Inflammatory macrophage treated with lipopolysaccharide for 4 hours (primary cell): ENCODE measurements around the gene TGFBRAP1.

Experiments used
- DNase-seq: peaks from one replicate; pipeline ENCODE4 v3.0.0-alpha.2; 2020

The TGFBRAP1 gene, protein sequence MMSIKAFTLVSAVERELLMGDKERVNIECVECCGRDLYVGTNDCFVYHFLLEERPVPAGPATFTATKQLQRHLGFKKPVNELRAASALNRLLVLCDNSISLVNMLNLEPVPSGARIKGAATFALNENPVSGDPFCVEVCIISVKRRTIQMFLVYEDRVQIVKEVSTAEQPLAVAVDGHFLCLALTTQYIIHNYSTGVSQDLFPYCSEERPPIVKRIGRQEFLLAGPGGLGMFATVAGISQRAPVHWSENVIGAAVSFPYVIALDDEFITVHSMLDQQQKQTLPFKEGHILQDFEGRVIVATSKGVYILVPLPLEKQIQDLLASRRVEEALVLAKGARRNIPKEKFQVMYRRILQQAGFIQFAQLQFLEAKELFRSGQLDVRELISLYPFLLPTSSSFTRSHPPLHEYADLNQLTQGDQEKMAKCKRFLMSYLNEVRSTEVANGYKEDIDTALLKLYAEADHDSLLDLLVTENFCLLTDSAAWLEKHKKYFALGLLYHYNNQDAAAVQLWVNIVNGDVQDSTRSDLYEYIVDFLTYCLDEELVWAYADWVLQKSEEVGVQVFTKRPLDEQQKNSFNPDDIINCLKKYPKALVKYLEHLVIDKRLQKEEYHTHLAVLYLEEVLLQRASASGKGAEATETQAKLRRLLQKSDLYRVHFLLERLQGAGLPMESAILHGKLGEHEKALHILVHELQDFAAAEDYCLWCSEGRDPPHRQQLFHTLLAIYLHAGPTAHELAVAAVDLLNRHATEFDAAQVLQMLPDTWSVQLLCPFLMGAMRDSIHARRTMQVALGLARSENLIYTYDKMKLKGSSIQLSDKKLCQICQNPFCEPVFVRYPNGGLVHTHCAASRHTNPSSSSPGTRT

DNA sequence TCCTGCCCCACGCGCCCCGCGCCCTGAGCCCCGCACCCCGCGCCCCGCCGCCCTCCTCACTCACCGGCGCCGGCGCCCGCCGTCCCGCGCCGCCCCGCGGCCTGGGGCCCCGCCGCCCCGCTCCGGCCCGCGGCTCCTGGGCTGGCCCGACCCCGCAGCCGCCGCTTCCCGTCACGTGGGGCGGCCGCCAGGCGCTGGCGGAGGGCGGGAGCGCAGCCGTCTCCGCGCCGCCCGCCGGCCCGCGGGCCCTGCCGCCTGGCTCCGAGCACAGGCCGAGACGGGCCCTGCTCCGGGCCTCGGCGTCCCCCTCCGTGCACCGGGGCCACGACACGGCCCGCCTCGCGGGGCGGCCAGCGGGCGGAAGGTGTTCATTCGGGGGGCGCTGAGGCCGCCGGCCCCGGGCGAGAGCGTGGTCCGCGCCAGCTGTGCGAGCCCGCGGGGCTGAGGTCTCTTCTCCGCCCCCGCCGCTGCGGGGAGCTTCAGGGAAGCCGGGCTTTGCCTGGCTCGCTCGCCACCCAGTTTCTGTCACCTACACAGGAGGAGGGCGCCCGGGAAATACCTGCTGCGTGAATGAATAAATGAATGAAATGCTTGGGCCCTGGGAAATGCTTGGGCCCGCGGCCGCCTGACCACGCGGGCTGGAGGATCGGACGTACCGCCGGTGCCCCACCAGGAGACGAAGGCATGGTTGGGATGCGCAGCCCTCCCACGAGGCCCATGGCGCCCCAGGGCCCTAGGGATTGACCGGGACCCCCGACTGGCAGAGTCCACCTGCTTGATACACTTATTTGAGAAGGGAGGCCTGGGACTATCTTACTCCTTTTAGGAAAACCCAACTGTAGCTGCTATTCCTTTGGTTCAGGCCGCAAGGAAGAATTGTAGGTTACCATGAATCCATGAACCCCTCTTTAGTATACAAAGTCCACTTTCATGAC lies at the start of gene TGFBRAP1:
TGFBRAP1 (minus strand) TSS at position 175 of the 935 bp plus-strand sequence. CDS start 21,434 bp downstream, outside the sequence.
- peak; percentile 71 for DNase-seq

GRCh38 chr2:105378921-105379383 lies 49.4 kb upstream of the TGFBRAP1 start:
- no peak for DNase-seq

GRCh38 chr2:105378276-105378840 lies 48.8 kb upstream of the TGFBRAP1 start:
- no peak for DNase-seq

DNA sequence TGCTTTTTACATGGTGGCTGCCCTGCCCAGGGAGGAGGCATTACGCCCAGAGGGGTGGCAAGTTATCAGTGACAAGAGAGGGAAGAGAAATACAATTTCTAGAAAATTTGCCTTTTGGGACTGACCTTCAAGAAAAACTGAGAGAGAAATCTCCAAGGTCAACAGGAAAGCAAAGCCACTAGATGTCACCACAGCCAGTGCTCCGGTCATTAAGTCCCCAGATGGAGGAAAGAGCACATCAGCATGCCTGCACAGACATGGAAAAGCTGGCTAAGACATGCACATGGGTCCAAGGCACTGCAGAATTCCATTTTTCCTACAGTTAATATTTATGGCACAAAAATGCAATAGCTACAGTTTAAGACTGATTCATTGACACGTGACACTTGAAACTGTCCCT lies 48.3 kb upstream of the TGFBRAP1 start:
- DNase-seq = no peak

DNA sequence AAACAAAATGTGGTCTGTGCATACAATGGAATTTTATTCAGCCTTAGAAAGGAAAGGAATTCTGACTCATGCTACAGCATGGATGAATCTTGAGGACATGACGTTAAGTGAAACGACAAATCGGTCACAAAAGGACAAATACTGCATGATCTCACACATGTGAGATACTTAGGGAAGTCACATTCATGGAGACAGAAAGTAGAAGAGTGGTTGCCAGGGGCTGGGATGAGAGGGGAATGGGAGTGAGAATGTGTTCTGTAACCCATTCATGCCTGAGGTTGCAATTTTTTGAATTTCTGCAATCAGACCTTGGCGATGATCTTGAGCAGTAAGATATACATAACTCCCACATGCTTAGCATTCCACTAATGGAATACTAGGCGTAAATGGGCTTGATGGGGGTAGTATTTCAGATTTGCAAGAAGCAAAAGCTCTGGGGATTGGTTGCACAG lies 47.3 kb upstream of the TGFBRAP1 start:
- DNase-seq = no peak

DNA sequence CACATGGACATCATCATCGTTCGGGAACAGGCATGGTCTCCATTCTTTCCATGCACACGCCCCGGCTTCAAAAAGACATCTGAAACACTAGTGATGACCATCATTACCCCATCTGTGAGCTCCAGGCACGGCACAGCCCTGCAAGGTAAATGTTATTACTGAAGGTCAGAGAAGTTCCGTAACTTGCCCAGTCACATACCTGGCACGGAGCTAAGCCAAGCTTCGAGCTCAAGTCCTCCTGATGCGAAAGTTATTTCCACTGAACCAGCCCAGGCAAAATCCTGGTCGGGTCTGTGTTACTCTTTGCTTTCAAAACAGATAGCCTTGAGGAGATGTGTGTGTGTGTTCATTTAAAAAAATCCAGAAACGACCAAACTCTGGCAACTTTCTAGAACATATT lies 46.5 kb upstream of the TGFBRAP1 start:
- no peak for DNase-seq

GRCh38 chr2:105375001-105375561 lies 45.5 kb upstream of the TGFBRAP1 start:
- no peak for DNase-seq

DNA sequence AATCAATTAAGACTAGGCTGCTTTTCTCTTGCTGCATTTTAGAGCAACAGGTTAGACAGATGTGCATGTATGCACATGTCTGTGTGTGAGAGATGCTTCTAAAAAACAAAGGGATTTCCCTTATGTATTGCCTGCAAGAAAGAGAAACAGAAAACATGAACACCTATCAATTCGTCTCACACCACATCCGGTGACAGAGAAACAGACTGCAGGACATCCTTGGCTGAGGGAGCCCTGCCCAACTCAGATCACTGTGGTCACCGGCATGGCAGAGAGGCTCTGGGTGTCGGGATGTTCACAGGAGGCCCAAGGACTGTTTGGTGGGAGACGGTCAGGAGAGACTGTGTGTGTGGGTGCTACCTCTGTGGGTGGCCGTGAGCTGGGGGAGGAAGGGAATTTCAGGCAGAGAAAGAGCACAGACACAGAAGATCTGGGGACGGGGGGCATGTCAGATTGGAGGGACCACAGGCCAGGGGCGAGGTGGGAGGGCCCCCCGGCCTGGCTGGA lies 44.4 kb upstream of the TGFBRAP1 start:
- no peak for DNase-seq

DNA sequence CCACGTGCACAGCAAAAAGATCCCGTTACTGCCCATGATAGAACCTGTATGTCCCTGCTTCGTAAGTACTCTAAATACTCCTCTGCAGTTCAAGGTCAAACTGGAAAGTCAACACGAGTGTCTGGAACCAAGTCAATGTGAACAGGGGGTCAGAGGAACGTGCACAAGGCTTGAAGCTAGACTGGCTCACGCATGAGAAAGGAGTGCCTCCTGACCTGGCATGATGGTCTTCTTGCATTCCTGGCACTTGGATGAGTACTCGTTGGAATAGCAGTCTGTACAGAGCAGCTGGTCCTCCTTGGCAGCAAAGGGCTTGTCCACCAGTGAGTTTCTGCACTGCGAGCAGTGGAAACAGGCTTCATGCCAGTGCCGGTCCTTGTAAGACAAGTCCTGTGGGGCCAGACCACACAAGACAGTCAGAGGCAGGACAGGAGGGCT lies 43.8 kb upstream of the TGFBRAP1 start:
- no peak for DNase-seq

DNA sequence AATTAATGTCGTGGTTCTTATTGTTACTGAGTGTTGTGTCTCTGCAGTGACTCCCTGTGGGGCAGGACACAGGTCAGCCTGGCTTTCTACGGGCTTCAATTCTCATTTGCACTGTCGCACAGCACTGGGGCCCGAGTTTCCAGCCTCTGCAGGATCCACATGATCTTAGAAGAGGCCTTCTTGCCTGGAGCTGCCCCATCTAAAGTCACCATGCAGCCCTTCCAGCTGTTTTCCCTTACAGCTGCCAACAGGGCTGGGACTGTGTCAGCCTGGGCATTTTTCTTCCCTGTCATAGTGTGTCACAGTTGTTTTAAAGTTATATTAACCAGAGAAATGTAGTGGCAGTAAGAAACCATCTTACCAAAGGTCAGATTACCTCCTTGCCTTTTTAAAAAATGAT lies 42.3 kb upstream of the TGFBRAP1 start:
- DNase-seq = no peak

DNA sequence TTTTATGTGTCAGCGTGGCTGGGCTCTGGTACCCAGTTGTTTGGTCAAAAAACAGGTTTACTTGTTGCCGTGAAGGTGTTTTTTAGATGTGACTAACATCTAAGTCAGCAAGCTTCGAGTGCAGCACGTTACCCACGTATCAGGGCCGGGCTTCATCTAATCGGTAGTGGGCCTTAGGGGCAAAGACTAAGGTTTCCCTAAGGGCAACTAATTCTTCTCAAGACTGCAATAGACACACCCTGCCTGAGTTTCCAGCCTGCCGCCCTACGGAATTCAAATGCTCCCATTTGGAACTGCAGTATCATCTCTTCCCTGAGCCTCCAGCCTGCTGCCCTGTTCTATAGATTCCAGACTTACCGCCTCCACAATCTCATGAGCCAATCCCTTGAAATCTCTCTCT lies 41.6 kb upstream of the TGFBRAP1 start:
- DNase-seq = no peak

DNA sequence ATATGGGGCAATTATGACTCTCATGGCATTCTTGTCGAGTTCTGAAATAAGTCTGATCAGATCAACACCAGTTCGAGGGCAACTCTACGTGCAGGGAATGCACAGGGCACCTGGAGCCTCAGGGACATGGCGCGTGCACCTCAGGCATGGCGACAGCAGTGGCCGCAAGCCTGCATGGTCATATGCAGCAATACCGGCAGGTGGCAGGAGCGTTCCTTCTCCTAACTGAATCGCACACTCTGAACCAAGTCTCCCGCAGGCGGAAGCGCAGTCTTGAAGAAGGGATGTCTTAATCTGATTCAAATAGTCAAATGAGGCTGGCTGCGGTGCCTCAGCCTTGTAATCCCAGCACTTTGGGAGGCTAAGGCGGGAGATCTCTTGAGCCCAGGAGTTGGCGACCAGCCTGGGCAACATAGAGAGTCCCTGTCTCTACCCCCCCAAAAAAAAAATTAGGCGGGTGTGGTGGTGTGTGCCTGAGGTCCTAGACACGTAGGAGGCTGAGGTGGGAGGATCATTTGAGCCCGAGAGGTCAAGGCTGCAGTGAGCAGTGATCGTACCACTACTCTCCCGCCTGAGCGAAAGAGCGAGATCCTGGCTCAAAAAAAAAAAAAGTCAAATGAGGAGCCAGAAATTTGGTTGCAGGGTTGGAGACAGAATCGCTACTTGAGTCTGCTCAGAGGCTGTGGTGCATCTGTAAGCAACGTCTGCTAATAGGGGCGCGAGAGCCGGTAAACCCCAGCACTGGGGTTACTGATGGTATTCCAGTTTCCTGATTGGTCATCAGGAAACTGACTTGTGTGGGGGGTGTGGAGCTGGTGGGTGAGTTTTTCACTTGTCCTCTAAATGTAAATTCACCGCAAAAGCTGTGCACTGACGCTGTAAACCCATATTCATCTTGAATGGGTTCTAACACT lies 40.5 kb upstream of the TGFBRAP1 start:
- DNase-seq = peak; percentile 78

DNA sequence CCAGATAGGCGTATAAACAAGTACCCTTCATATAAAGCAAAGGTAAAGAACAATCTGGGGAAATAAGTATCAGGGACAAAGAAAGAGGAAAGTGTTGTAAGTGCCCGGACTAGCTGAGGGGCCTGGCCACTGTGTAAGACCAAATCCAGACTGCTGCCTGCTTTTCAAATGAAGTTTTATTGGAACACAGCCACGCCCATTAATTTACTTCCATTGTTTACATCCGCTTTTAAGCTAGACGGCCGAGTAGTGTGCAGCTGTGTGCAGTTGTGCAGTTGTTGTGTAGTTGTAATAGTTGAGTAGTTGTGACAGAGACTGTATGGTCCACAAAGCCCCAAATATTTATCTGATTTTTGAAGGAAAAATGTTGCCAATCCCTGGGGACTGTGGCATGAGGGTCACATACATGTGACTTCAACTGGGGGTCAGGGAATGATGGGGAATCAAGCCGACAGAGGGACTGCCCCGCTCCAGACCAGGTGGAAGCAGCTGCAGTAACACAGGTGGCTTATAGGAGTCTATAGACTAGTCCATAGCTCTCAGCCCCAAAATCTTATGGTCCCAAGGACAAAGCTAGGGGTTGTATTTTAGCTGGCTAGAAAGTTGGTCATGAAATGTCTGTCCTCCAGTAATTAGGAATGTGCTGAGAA lies 39.3 kb upstream of the TGFBRAP1 start:
- no peak for DNase-seq

- no peak for DNase-seq
Observed at GRCh38 chr2:105365206-105365605, 35.7 kb upstream of the TGFBRAP1 start.

GRCh38 chr2:105364436-105365139 lies 35.1 kb upstream of the TGFBRAP1 start:
- no peak for DNase-seq

DNA sequence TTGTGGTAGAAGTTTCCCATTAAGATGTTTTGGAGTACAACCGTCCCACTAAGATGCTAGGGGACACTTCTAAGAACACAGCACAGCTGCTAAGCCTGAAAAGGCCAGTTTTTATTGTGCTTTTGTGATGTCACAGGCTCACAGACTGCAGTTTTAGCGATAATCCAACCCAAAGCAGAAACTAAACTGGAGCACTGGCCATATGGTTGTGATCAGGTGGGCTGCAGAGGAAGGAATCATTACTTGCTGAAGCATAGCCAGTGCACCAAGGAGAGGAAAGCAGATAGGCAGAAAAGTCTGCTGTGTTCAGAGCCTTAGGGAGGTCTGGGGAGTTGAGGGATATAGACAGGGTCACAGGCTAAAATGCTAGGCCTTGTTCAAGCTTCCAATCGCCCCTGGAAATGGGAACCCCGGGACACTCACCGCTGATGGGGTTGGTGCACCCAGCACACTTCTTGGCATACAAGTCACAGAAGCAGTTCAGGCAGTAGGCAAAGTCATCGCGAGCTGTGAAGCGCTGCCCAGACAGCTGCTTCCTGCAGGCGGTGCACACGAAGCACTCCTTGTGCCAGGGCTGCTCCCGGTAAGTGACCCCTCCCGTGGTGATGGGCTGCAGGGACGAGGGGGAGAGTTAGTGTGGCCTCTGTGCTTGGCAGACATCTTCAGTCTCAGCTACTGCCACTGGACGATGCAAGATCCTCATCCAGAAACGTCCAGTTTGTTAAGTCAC lies 33.5 kb upstream of the TGFBRAP1 start:
- no peak for DNase-seq

DNA sequence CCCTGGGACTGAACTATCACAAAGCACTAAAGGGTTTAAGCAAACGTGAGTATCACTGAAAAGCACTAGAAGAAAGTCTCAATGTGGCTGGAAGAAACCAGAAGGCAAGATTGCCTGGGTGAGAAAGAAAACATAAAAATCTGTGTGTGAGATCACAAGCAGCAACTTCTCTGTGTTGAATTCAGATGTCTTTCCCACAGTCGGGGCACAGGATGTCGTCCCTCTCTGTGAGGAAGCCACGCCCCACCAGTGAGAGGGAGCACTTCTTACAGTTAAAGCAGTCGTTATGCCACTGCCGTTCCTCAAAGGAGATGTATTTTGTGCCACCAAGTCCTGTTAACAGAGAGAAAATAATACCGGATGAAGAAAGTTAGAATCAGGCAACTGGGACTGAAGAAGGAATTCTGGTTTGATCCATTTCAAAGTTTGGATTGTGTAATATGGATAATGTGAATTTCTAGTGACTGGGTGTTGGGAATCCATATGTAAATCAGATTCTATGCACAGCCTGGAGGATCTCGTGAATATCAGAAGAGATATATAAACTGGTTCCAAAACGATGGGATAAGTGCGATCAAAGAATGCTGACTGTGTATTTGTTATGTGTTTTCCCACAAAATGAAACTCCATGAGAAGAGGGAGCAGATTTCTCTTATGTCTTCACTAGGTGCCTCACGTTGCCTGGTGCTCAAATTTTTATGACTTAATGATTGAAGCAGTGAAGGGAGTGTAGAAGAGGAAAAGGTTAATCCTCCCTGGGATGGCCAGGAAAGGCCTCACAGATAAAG lies 31.8 kb upstream of the TGFBRAP1 start:
- DNase-seq = no peak

- DNase-seq = no peak
Observed at GRCh38 chr2:105358593-105358992, 29.1 kb upstream of the TGFBRAP1 start.
